ENCODE results near the gene SLC44A3.

The SLC44A3 gene

GRCh38 chr1:94773931-94774422 lies 46.2 kb upstream of the SLC44A3 start:
- Histone ChIP-seq H2AFZ (ENCODE audit: low read depth) (no peak overlapping the region), H3K36me3 (ENCODE audit: insufficient read depth) (no peaks in the 10 kb centered on the region), H3K4me3 (IDR thresholded peaks at IDR 0.05; ENCODE audit: insufficient read depth, low read depth, low read length) (no peak overlapping the region), H3K4me2 (no peak overlapping the region), H3K4me1 (ENCODE audit: low read depth, poor library complexity, severe bottlenecking) (no peaks in the 10 kb centered on the region), H3K79me2 (ENCODE audit: insufficient read depth, low read depth) (no peaks in the 10 kb centered on the region), H4K20me1 (ENCODE audit: insufficient read depth) (no peaks in the 10 kb centered on the region), H3K9ac (no peak overlapping the region), H3K27ac (no peak overlapping the region), H3K27me3 (ENCODE audit: insufficient read depth, low read depth) (no peaks in the 10 kb centered on the region)
- no peak for TF ChIP-seq CTCF (conservative IDR thresholded peaks at IDR 0.05; ENCODE audit: low read depth, low read length)

GRCh38 chr1:94776474-94776873 lies 43.7 kb upstream of the SLC44A3 start:
- H4K20me1 ChIP-seq (ENCODE audit: insufficient read depth) = no peaks in the 10 kb centered on the region
- no peaks in the 10 kb centered on the region for H3K79me2 ChIP-seq (ENCODE audit: insufficient read depth, low read depth)
- no peak overlapping the region for H2AFZ ChIP-seq (ENCODE audit: low read depth)
- H3K36me3 ChIP-seq (ENCODE audit: insufficient read depth) = no peaks in the 10 kb centered on the region
- no peak overlapping the region for H3K27ac ChIP-seq
- TF ChIP-seq CTCF (conservative IDR thresholded peaks at IDR 0.05; ENCODE audit: low read depth, low read length) = no peak
- no peaks in the 10 kb centered on the region for H3K4me1 ChIP-seq (ENCODE audit: low read depth, poor library complexity, severe bottlenecking)
- no peaks in the 10 kb centered on the region for H3K27me3 ChIP-seq (ENCODE audit: insufficient read depth, low read depth)
- H3K9ac ChIP-seq = no peak overlapping the region
- no peak overlapping the region for H3K4me2 ChIP-seq
- no peak overlapping the region for H3K4me3 ChIP-seq (IDR thresholded peaks at IDR 0.05; ENCODE audit: insufficient read depth, low read depth, low read length)

- no peaks in the 10 kb centered on the region for H3K36me3 ChIP-seq (ENCODE audit: insufficient read depth)
- H3K79me2 ChIP-seq (ENCODE audit: insufficient read depth, low read depth) = no peaks in the 10 kb centered on the region
- TF ChIP-seq CTCF (conservative IDR thresholded peaks at IDR 0.05; ENCODE audit: low read depth, low read length) = no peak
- H3K9ac ChIP-seq = no peak overlapping the region
- H3K4me2 ChIP-seq = no peak overlapping the region
- H4K20me1 ChIP-seq (ENCODE audit: insufficient read depth) = no peaks in the 10 kb centered on the region
- H2AFZ ChIP-seq (ENCODE audit: low read depth) = no peak overlapping the region
- H3K4me1 ChIP-seq (ENCODE audit: low read depth, poor library complexity, severe bottlenecking) = no peaks in the 10 kb centered on the region
- no peaks in the 10 kb centered on the region for H3K27me3 ChIP-seq (ENCODE audit: insufficient read depth, low read depth)
- no peak overlapping the region for H3K4me3 ChIP-seq (IDR thresholded peaks at IDR 0.05; ENCODE audit: insufficient read depth, low read depth, low read length)
- H3K27ac ChIP-seq = no peak overlapping the region
These were observed 42.9 kb upstream of the SLC44A3 start for GRCh38 chr1:94777281-94777680.

GRCh38 chr1:94778808-94779207 lies 41.3 kb upstream of the SLC44A3 start:
- Histone ChIP-seq H2AFZ (ENCODE audit: low read depth) (no peak overlapping the region), H3K27me3 (ENCODE audit: insufficient read depth, low read depth) (no peaks in the 10 kb centered on the region), H3K27ac (no peak overlapping the region), H3K36me3 (ENCODE audit: insufficient read depth) (no peaks in the 10 kb centered on the region), H4K20me1 (ENCODE audit: insufficient read depth) (no peaks in the 10 kb centered on the region), H3K9ac (no peak overlapping the region), H3K4me1 (ENCODE audit: low read depth, poor library complexity, severe bottlenecking) (no peaks in the 10 kb centered on the region), H3K79me2 (ENCODE audit: insufficient read depth, low read depth) (no peaks in the 10 kb centered on the region), H3K4me2 (no peak overlapping the region), H3K4me3 (IDR thresholded peaks at IDR 0.05; ENCODE audit: insufficient read depth, low read depth, low read length) (no peak overlapping the region)
- no peak for TF ChIP-seq CTCF (conservative IDR thresholded peaks at IDR 0.05; ENCODE audit: low read depth, low read length)

All from KMS-11 (cell line).